Stimulated activated naive CD8-positive, alpha-beta T cell treated with anti-CD3 and anti-CD28 coated beads, Interleukin-15, Interleukin-2, amounts not matched to agents 100 ng/mL and 50 ng/mL, for 24 hours (primary cell): ENCODE data around the gene RNF180.
"Not testable (repeated sequence)": the region's sequence is repeated elsewhere in the genome, so short reads cannot be mapped to it uniquely, and the experiment has no call there.

Experiments used
- H3K27ac Mint-ChIP-seq: one replicate; pipeline ENCODE4 v1.8.0; 2021; ENCODE audit warnings: mild to moderate bottlenecking, mixed read lengths
- H3K27me3 Mint-ChIP-seq: one replicate; pipeline ENCODE4 v1.8.0; 2021; ENCODE audit warnings: mixed read lengths
- H3K36me3 Mint-ChIP-seq: one replicate; pipeline ENCODE4 v1.8.0; 2021; ENCODE audit warnings: low read depth, mixed read lengths
- H3K4me1 Mint-ChIP-seq: one replicate; pipeline ENCODE4 v1.8.0; 2021; ENCODE audit warnings: low read depth, mixed read lengths
- H3K4me3 Mint-ChIP-seq: one replicate; pipeline ENCODE4 v1.8.0; 2021; ENCODE audit warnings: mild to moderate bottlenecking, mixed read lengths
- H3K9me3 Mint-ChIP-seq: one replicate; pipeline ENCODE4 v1.8.0; 2021; ENCODE audit warnings: mixed read lengths

RNF180 gene

DNA sequence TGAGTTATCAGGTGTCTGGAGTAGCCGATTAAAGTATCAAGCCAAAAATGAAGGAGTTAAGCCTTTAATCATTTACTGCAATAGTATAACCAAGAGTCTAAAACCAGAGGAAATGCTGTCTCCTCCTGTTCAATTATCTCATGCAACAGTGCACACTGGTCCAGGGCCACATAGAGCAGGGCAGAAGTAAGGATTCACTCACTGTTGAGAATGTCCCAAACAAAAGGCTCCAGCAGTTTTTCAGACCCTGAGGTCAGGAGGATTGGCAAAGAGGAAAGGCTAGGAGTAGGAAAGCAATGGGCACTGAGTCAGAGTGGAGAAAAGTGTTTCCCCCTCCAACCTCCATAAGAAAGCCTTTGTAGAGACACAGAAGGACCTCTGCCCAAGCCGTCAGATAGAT lies 168.2 kb downstream of the RNF180 start:
- no peaks in the 10 kb centered on the region for H3K27me3 Mint-ChIP-seq
- H3K27ac Mint-ChIP-seq, result no peak overlapping the region
- no peak overlapping the region for H3K4me3 Mint-ChIP-seq
- H3K4me1 Mint-ChIP-seq, result no peaks in the 10 kb centered on the region
- H3K36me3 Mint-ChIP-seq, result no peaks in the 10 kb centered on the region
- H3K9me3 Mint-ChIP-seq, result no peaks in the 10 kb centered on the region

DNA sequence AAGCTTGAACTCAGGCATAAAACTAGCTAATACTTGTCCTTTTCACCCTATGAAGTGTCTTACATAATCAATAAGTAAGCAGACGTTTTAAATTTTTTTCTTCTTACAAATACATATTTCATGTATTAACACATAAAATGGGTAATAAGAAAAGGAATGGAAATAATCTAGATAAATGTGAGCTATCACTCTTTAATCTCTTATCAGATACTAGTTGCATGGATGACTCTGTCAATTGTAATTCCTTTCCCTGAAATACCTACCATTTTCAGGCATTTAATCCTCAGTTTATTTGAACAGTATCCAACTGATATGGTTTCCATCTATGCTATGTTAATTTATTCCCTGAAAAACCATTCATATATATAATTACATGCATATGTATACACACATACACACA lies 174.1 kb downstream of the RNF180 start:
- no peak overlapping the region for H3K4me3 Mint-ChIP-seq
- H3K36me3 Mint-ChIP-seq, result no peaks in the 10 kb centered on the region
- no peak overlapping the region for H3K27ac Mint-ChIP-seq
- H3K4me1 Mint-ChIP-seq, result no peaks in the 10 kb centered on the region
- peaks cover 13% of the 10 kb centered on the region for H3K9me3 Mint-ChIP-seq
- no peaks in the 10 kb centered on the region for H3K27me3 Mint-ChIP-seq

DNA sequence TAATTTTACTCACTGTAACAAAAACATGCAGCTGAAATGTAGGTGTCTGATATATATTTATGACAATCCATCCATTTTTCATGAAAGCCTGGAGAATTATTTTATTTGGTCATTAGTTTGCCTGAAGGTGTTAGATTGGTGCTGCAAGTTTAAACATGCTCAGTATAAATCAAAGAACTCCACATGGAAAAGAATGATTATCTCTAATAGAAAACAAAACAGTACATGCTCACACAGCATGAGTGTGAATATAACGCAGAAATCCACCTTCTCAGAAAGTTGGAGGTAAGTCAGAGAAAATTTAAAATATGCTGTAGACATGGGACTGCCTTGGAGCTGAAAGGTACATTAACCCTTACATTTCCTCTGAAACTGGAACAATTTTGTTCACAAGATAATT lies 174.7 kb downstream of the RNF180 start:
- Mint-ChIP-seq H3K36me3 (no peaks in the 10 kb centered on the region), H3K9me3 (peaks cover 13% of the 10 kb centered on the region), H3K27me3 (no peaks in the 10 kb centered on the region), H3K4me1 (no peaks in the 10 kb centered on the region), H3K4me3 (no peak overlapping the region), H3K27ac (no peak overlapping the region)

DNA sequence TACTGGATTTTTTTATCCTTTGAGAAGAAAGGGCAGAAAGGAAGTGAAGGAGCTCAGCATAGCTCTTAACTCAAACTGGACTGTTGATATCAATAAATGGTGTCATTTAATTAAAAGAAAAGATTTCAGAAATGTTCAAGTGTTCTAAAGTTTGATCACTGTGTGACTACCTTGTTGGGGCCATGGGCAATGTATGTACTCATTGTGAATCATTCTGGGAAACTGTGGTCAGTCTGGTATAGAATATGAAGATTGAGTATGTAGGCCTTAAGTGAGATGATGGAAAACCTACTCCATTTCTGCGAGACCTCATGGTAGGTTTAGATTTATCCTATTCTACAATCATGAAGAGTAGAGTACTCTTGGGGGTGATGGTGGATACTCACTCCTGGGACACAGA lies 175.7 kb downstream of the RNF180 start:
- no peak overlapping the region for H3K27ac Mint-ChIP-seq
- no peaks in the 10 kb centered on the region for H3K4me1 Mint-ChIP-seq
- no peak overlapping the region for H3K4me3 Mint-ChIP-seq
- no peaks in the 10 kb centered on the region for H3K27me3 Mint-ChIP-seq
- peaks cover 17% of the 10 kb centered on the region for H3K9me3 Mint-ChIP-seq
- no peaks in the 10 kb centered on the region for H3K36me3 Mint-ChIP-seq

DNA sequence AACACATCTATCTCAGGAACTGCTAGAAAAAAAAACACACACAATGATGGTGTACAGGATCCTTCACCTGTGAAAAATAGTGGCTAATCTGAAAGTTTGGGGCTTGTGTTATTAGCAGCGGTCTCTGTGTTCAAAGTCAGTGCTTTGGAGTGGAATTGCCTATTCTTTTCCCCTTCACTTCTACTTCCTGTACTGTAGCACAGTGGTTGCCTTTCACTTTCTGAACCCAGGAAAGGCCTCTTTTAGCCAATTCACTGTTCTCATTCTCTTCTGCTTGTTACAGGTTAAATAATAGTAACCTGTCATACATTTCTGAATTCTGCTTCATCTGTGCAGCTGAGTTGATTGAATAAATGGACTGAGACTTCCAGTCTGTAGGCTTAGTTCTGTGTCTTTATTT lies 178.9 kb downstream of the RNF180 start:
- Mint-ChIP-seq H3K4me1 (no peaks in the 10 kb centered on the region), H3K27ac (no peak overlapping the region), H3K36me3 (no peaks in the 10 kb centered on the region)

DNA sequence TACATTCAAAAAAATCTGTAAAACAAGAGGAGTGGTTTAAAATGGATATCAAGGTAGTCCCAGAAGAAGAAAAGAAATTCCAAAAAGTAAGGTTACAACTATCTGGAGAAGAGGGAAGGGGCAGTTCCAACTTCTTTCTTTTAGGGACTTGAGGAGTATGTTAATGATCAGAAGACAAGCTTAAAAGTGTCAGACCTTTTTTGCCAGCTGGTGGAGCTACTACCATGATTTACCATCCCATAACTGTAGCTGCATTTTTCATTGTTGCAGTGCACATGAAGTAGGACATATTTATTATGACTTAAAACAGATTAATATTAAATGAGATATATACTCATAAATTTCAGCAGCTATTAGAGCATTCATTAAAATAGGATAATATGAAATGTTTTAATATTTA lies 181.7 kb downstream of the RNF180 start:
- no peak overlapping the region for H3K4me3 Mint-ChIP-seq
- H3K27me3 Mint-ChIP-seq, result no peaks in the 10 kb centered on the region
- H3K9me3 Mint-ChIP-seq, result peaks cover 3% of the 10 kb centered on the region
- no peaks in the 10 kb centered on the region for H3K4me1 Mint-ChIP-seq
- no peak overlapping the region for H3K27ac Mint-ChIP-seq
- H3K36me3 Mint-ChIP-seq, result no peaks in the 10 kb centered on the region

More for the DNA sequence above, 178.9 kb downstream of the RNF180 start:
- Mint-ChIP-seq H3K9me3 (peaks cover 17% of the 10 kb centered on the region), H3K27me3 (no peaks in the 10 kb centered on the region), H3K4me3 (no peak overlapping the region)

DNA sequence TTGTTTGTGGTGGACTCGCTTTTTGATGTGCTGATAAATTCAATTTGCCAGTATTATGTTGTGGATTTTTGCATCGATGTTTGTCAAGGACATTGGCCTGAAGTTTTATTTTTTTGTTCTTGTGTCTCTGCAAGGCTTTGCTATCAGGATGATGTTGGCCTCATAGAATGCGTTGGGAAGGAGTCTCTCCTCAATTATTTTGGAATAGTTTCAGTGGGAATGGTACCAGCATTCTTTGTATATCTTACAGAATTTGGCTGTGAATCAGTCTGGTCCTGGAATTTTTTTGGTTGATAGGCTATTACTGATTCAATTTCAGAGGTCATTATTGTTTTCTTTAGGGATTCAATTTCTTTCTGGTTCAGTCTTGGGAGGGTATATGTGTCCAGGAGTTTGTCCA lies 198.8 kb downstream of the RNF180 start:
- Mint-ChIP-seq H3K36me3 (no peaks in the 10 kb centered on the region), H3K27ac (no peak overlapping the region), H3K4me1 (no peaks in the 10 kb centered on the region), H3K9me3 (peaks cover 15% of the 10 kb centered on the region), H3K27me3 (no peaks in the 10 kb centered on the region), H3K4me3 (no peak overlapping the region)

DNA sequence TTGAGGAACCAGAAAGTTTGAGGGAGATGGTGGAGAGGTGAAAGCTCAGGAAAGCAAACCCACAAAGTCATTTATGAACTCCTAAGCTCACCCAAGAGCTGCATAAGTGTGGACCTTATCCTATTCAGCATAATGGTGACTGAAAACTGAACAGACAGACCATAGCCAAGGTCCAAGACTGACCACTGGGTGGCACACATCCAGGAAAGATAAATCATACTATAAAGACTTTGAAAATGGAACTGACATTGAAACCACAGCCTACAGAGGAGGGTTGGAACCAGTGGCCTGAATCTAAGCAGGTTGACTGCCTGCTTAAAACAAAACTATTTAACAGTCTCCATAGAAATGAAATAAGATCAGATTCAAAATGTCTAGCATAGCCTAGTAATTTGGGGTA lies 219.1 kb downstream of the RNF180 start:
- no peak overlapping the region for H3K27ac Mint-ChIP-seq
- no peaks in the 10 kb centered on the region for H3K36me3 Mint-ChIP-seq
- no peaks in the 10 kb centered on the region for H3K9me3 Mint-ChIP-seq
- H3K4me3 Mint-ChIP-seq, result no peak overlapping the region
- H3K4me1 Mint-ChIP-seq, result no peaks in the 10 kb centered on the region
- no peaks in the 10 kb centered on the region for H3K27me3 Mint-ChIP-seq

DNA sequence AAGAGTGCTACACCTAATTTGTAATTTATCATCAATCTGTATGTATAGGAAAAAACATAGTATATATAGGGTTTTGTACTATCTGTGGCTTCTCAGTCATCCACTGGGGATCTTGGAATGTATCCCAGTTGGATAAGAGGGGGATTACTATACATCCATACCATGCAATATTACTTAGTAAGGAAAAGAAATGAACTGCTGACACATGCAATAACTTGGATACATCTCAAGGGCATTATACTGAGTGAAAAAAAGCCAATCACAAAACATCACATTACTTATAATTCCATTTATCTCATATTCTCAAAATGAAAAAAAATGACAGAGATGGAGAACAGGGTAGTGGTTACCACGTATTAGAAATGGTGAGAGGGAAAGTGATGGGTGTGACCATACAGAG lies 231.9 kb downstream of the RNF180 start:
- no peaks in the 10 kb centered on the region for H3K4me1 Mint-ChIP-seq
- peaks cover 3% of the 10 kb centered on the region for H3K9me3 Mint-ChIP-seq
- no peaks in the 10 kb centered on the region for H3K27me3 Mint-ChIP-seq
- H3K4me3 Mint-ChIP-seq, result no peak overlapping the region
- H3K36me3 Mint-ChIP-seq, result no peaks in the 10 kb centered on the region
- no peak overlapping the region for H3K27ac Mint-ChIP-seq

DNA sequence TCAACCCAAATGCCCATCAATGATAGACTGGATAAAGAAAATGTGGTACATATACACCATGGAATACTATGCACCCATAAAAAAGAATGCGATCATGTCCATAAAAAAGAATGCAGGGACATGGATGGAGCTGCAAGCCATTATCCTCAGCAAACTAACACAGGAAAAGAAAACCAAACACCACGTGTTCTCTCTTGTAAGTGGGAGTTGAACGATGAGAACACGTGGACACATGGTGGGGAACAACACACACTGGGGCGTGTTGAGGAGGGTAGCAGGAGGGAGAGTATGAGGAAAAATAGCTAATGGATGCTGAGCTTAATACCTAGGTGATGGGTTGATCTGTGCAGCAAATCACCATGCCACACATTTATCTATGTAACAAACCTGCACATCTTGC lies 233.1 kb downstream of the RNF180 start:
- not testable (repeated sequence) for H3K4me1 Mint-ChIP-seq, H3K27me3 Mint-ChIP-seq, H3K9me3 Mint-ChIP-seq, H3K27ac Mint-ChIP-seq, H3K36me3 Mint-ChIP-seq, H3K4me3 Mint-ChIP-seq

DNA sequence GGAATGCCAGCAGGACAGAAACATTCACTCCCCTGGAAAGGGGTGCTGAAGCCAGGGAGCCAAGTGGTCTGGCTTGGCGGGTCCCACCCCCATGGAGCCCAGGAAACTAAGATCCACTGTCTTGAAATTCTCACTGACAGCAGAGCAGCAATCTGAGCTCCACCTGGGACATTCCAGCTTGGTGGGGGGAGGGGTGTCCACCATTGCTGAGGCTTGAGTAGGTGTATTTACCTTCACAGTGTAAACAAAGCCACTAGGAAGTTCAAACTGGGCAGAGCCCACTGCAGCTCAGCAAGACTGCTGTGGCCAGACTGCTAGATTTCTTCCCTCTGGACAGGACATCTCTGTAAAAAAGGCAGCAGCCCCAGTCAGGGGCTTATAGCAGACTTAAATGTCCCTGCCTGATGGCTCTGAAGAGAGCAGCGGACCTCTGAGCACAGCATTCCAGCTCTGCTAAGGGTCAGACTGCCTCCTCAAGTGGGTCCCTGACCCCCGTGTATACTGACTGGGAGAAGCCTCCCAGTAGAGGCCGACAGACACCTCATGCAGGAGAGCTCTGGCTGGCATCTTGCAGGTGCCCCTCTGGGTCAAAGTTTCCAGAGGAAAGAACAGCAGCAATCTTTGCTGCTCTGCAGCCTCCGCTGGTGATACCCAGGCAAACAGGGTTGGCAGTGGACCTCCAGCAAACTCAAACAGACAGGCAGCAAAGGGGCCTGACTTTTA lies 241.6 kb downstream of the RNF180 start:
- not testable (repeated sequence) for H3K27me3 Mint-ChIP-seq, H3K4me3 Mint-ChIP-seq, H3K27ac Mint-ChIP-seq, H3K4me1 Mint-ChIP-seq, H3K36me3 Mint-ChIP-seq
- peaks cover 11% of the 10 kb centered on the region for H3K9me3 Mint-ChIP-seq

DNA sequence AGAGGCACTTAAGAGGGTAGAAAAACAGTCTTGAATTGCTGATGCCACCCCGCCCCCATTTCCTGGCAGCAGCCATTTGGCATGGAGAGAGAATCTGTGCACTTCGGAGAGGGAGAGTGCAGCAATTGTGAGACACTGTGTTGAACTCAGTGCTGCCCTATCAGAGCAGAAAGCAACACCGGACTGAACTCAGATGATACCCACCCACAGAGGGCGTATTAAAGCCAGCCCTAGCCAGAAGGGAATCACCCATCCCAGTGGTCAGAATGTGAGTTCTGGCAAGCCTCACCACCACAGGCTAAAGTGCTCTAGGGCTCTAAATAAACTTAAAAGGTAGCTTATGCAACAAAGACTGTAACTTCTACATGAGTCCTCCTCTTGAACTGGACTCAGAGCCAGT lies 251.7 kb downstream of the RNF180 start:
- H3K36me3 Mint-ChIP-seq, result no peaks in the 10 kb centered on the region
- H3K4me3 Mint-ChIP-seq, result no peak overlapping the region
- H3K27me3 Mint-ChIP-seq, result no peaks in the 10 kb centered on the region
- H3K9me3 Mint-ChIP-seq, result no peaks in the 10 kb centered on the region
- no peak overlapping the region for H3K27ac Mint-ChIP-seq
- no peaks in the 10 kb centered on the region for H3K4me1 Mint-ChIP-seq

DNA sequence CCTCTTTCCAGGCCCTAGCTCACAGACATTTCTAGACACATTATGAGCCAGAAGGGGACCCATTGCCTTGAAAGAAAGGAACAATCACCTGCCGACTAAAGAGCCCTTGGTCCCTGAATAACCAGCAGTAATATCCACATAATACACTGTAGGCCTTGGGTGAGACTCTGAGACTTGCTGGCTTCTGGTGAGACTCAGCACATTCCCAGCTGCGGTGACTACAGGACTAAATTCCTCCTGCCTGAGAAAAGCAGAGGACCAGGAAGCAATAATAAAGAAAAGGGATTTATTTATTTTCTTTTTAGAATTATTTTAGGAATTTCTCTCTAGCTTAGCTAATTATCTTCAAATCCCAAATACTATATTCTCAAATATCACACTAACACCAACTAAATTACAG lies 252.4 kb downstream of the RNF180 start:
- H3K36me3 Mint-ChIP-seq, result no peaks in the 10 kb centered on the region
- no peak overlapping the region for H3K4me3 Mint-ChIP-seq
- H3K9me3 Mint-ChIP-seq, result no peaks in the 10 kb centered on the region
- H3K27ac Mint-ChIP-seq, result no peak overlapping the region
- H3K27me3 Mint-ChIP-seq, result no peaks in the 10 kb centered on the region
- no peaks in the 10 kb centered on the region for H3K4me1 Mint-ChIP-seq
